Amygdala (tissue), 56 donors: Measurements from ENCODE around the gene SLC10A1.

Source experiments
- DNase-seq, 56 donors: peaks; one replicate each; lab custom pipeline; 2025; lab: John Stamatoyannopoulos, UW

SLC10A1 gene

GRCh38 chr14:69727860-69728259 is 69.2 kb downstream of the SLC10A1 start:
- DNase-seq = no peak

- DNase-seq = peak in 52 of 56 donors; percentile 27 to 85 (median 68)
Measured at GRCh38 chr14:69726761-69727511, 70.1 kb downstream of the SLC10A1 start.
